Activated T-helper 17 cell treated with anti-CD3 and anti-CD28 coated beads, Interleukin-2, amount 50 U/mL, for 72 hours (primary cell): ENCODE data around the gene SLC35F6. TPM values are rescaled to one million over a fixed set of nuclear protein-coding genes. Genes with fewer than 3 reads are reported as not detected.
"Not testable (repeated sequence)": the region's sequence is repeated elsewhere in the genome, so short reads cannot be mapped to it uniquely, and the experiment has no call there.

Experiments
- ATAC-seq: fragments of 150-1000 bp; cut with Tn5 transposase; replicated peaks from 2 replicates; pipeline ENCODE4 v1.10.0; 2021; ENCODE audit warnings: mild to moderate bottlenecking, moderate library complexity
- H3K27ac Mint-ChIP-seq: one replicate; pipeline ENCODE4 v1.8.0; 2022; ENCODE audit warnings: mixed read lengths
- H3K27me3 Mint-ChIP-seq: one replicate; pipeline ENCODE4 v1.8.0; 2022; ENCODE audit warnings: mixed read lengths
- H3K36me3 Mint-ChIP-seq: one replicate; pipeline ENCODE4 v1.8.0; 2022; ENCODE audit warnings: low read depth, mild to moderate bottlenecking, mixed read lengths
- H3K4me1 Mint-ChIP-seq: one replicate; pipeline ENCODE4 v1.8.0; 2022; ENCODE audit warnings: mixed read lengths
- H3K4me3 Mint-ChIP-seq: one replicate; pipeline ENCODE4 v1.8.0; 2022; ENCODE audit warnings: mild to moderate bottlenecking, mixed read lengths
- H3K9me3 Mint-ChIP-seq: one replicate; pipeline ENCODE4 v1.8.0; 2022; ENCODE audit warnings: mixed read lengths
- total RNA-seq, 2 donors: library from RNA; stranded (reverse); gene quantifications; one replicate each; pipeline ENCODE4 v1.2.3, GENCODE V29; 2022

Gene SLC35F6
- total RNA-seq, 2 donors from 2014 or later, result 8.2 to 15.0 TPM

- Mint-ChIP-seq H3K4me3 (no peak overlapping the region), H3K9me3 (no peaks in the 10 kb centered on the region), H3K27ac (peak overlapping the region; percentile 43), H3K27me3 (peaks cover 5% of the 10 kb centered on the region), H3K36me3 (no peaks in the 10 kb centered on the region), H3K4me1 (peaks cover 6% of the 10 kb centered on the region)
- ATAC-seq, result no peak
Observed at GRCh38 chr2:26807788-26808460, 43.8 kb downstream of the SLC35F6 start.

GRCh38 chr2:26809211-26809610, 45.1 kb downstream of the SLC35F6 start:
- Mint-ChIP-seq H3K4me3 (no peak overlapping the region), H3K27me3 (peaks cover 9% of the 10 kb centered on the region), H3K4me1 (peaks cover 6% of the 10 kb centered on the region), H3K27ac (no peak overlapping the region), H3K9me3 (no peaks in the 10 kb centered on the region), H3K36me3 (no peaks in the 10 kb centered on the region)
- no peak for ATAC-seq

DNA sequence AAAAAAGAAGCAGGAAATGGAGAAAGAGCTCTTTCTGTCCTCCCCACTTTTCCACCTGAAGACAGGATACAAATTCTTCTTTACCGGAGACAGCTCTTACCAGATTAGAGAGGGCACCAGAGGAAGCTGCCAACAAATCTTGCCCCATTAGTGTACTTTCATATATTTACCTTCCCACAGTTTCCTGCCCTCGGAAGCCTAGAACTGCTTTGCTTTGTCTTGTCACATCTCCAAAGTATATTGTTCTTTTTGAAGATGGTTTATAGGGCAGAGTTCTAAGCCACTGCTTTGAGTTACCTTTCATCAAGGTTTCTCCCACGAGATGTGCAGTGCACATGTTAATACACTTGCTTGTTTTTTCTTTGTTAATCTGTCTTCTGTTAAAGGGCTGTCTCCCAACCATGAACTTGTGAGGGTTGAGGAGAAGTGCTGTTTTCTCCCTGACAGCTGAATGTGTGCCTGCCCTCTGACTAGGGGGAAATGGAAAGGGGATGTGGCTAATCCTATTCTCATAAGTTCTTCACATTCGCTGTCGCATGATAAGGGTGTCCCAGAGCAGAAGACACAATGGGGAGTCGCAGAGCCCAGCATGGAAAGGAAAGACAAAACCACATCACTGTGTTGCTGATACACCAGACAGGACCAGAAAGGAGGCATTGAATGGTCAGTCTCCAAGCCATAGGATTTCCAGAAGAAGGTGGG, 45.9 kb downstream of the SLC35F6 start:
- peaks cover 6% of the 10 kb centered on the region for H3K4me1 Mint-ChIP-seq
- H3K4me3 Mint-ChIP-seq, result no peak overlapping the region
- no peaks in the 10 kb centered on the region for H3K9me3 Mint-ChIP-seq
- H3K36me3 Mint-ChIP-seq, result no peaks in the 10 kb centered on the region
- no peak for ATAC-seq
- peaks cover 12% of the 10 kb centered on the region for H3K27me3 Mint-ChIP-seq
- no peak overlapping the region for H3K27ac Mint-ChIP-seq

GRCh38 chr2:26811261-26811660, 47.2 kb downstream of the SLC35F6 start:
- H3K9me3 Mint-ChIP-seq, result no peaks in the 10 kb centered on the region
- H3K4me1 Mint-ChIP-seq, result peaks cover 6% of the 10 kb centered on the region
- no peak overlapping the region for H3K27ac Mint-ChIP-seq
- no peaks in the 10 kb centered on the region for H3K36me3 Mint-ChIP-seq
- no peak for ATAC-seq
- no peak overlapping the region for H3K4me3 Mint-ChIP-seq
- peaks cover 16% of the 10 kb centered on the region for H3K27me3 Mint-ChIP-seq

DNA sequence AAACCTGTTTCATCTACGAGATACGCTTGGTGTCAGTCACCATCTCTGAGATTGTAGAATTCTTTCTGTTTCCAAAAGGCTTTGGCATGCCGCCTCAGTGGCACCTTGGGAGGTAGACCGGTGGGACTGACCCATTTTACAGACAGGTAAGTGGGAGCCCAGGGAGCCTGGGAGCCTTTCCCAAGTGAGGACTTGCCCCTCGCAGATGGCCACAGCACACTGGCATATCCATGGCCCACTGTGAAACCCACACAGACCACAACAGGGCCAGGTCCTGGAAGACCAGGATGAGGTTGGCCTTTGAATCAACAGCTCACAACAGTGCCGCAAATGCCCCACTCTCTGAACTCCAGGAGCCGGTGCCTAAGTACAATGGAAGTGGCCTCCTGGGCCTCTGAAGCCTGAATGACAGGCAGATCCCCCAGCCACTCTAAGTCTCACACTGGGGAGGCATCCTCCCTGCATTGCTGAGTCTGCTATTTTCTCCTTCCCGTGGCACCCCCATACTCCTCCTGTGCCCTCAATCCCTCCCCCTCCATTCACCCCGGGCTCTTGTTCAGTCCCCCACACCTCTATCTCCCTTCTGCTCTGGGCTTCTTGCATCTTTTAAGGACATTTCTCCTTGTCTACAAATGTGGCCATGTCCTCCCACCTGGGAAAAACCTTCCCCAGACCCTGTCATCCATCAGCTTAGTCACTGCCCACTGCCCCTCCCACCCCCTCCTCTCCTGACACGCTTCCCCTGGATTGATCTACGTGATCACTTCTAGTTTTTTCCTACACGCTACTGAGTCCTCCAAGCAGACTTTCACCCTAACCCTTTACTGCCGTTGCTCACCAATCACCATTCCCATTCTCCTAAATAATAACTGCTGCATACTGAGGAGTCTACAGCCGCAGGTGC, 48.0 kb downstream of the SLC35F6 start:
- no peak for ATAC-seq
- H3K4me1 Mint-ChIP-seq, result peaks cover 6% of the 10 kb centered on the region
- no peaks in the 10 kb centered on the region for H3K36me3 Mint-ChIP-seq
- peaks cover 24% of the 10 kb centered on the region for H3K27me3 Mint-ChIP-seq
- H3K9me3 Mint-ChIP-seq, result no peaks in the 10 kb centered on the region
- no peak overlapping the region for H3K27ac Mint-ChIP-seq
- H3K4me3 Mint-ChIP-seq, result no peak overlapping the region

DNA sequence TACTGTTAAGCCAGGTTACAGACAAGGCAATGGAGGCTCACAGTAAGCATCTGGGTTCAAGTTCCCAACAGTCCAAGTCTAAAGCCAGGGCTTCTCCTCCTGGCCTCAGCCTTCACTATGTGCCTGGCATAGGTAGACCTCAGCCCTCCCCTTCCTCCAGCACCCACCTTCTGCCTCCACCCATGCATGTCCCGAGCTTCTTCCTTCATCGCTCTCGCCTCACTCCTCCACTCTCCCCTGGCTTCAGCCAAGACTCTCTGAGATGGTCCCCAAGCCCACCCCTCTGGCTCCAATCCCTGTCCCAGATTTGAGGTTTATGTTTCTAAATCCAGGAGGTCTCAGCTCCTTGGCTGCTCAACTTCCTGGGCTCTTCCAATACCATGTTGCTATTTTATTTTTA, 48.6 kb downstream of the SLC35F6 start:
- H3K27ac Mint-ChIP-seq, result no peak overlapping the region
- no peak overlapping the region for H3K4me3 Mint-ChIP-seq
- H3K9me3 Mint-ChIP-seq, result no peaks in the 10 kb centered on the region
- ATAC-seq, result no peak
- peaks cover 6% of the 10 kb centered on the region for H3K4me1 Mint-ChIP-seq
- H3K36me3 Mint-ChIP-seq, result no peaks in the 10 kb centered on the region
- peaks cover 27% of the 10 kb centered on the region for H3K27me3 Mint-ChIP-seq

- not testable (repeated sequence) for H3K4me1 Mint-ChIP-seq, H3K9me3 Mint-ChIP-seq, H3K27ac Mint-ChIP-seq, H3K36me3 Mint-ChIP-seq, H3K4me3 Mint-ChIP-seq, ATAC-seq
- peaks cover 34% of the 10 kb centered on the region for H3K27me3 Mint-ChIP-seq
Observed at GRCh38 chr2:26814072-26814765, 50.1 kb downstream of the SLC35F6 start.

DNA sequence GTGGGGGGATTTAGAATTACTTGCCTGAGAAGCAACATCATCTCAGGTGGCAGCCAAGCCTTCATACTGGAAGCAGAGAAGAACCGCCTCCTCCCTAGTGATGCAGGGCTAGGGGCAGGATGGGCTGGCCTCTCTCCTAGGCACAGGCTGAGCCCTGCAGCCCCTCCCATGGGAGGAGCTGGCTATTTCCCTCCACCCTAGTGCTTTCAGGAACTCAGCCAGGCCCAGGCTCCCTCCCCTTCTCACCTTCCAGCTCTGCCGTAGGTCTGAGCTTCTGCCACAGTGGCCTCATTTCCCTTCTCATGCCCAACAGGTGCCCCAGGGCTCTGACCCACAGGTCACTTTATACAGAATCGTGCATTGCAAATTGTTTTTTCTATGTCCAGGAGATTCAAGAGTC, 52.8 kb downstream of the SLC35F6 start:
- no peak overlapping the region for H3K27ac Mint-ChIP-seq
- no peaks in the 10 kb centered on the region for H3K9me3 Mint-ChIP-seq
- H3K36me3 Mint-ChIP-seq, result no peaks in the 10 kb centered on the region
- H3K27me3 Mint-ChIP-seq, result peaks cover 38% of the 10 kb centered on the region
- no peaks in the 10 kb centered on the region for H3K4me1 Mint-ChIP-seq
- no peak overlapping the region for H3K4me3 Mint-ChIP-seq
- no peak for ATAC-seq

GRCh38 chr2:26818255-26818654, 54.2 kb downstream of the SLC35F6 start:
- no peak for ATAC-seq
- no peaks in the 10 kb centered on the region for H3K9me3 Mint-ChIP-seq
- H3K4me3 Mint-ChIP-seq, result no peak overlapping the region
- H3K4me1 Mint-ChIP-seq, result no peaks in the 10 kb centered on the region
- H3K36me3 Mint-ChIP-seq, result no peaks in the 10 kb centered on the region
- peaks cover 32% of the 10 kb centered on the region for H3K27me3 Mint-ChIP-seq
- H3K27ac Mint-ChIP-seq, result no peak overlapping the region

DNA sequence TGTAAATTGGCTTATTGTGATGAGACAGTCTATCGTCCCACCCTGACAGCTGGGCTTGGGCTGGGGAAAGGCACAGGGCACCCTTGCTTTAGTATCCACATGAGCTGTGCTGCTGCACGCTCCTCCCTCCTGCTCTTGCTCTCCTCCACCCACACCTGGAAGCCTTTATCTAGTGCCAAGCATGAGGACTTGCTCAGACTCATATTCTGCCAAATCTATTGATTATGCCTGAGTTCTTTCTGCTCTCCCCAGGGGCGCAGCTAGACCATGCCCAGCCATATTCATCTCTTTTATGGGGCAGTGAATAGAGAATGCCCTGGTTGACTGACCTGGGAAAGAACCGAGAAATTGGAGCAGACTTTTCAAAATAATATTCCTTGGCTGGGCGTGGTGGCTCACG, 54.9 kb downstream of the SLC35F6 start:
- Mint-ChIP-seq H3K36me3 (no peaks in the 10 kb centered on the region), H3K9me3 (no peaks in the 10 kb centered on the region), H3K4me3 (no peak overlapping the region), H3K27ac (no peak overlapping the region), H3K27me3 (peaks cover 28% of the 10 kb centered on the region), H3K4me1 (no peaks in the 10 kb centered on the region)
- ATAC-seq, result no peak

GRCh38 chr2:26820932-26821331, 56.8 kb downstream of the SLC35F6 start:
- Mint-ChIP-seq H3K4me3 (no peak overlapping the region), H3K27ac (no peak overlapping the region), H3K9me3 (no peaks in the 10 kb centered on the region), H3K36me3 (no peaks in the 10 kb centered on the region), H3K4me1 (no peaks in the 10 kb centered on the region), H3K27me3 (peaks cover 23% of the 10 kb centered on the region)
- ATAC-seq, result no peak

DNA sequence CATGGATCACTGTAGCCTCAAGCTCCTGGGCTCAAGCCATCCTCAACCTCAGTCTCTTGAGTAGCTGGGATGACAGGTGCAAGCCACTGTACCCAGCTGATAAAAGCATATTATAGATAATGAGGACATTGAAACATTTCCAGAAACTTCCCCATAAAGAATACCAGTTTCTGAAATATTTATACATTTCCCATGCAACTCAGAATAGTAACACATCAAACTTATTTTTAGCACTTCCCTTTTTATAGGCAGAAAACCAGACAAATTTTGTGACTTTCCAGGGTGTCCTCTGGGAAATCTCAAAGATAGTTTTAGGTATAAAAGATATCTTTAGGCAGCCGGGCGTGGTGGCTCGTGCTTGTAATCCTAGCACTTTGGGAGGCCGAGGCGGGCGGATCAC, 58.8 kb downstream of the SLC35F6 start:
- H3K9me3 Mint-ChIP-seq, result no peaks in the 10 kb centered on the region
- peaks cover 10% of the 10 kb centered on the region for H3K27me3 Mint-ChIP-seq
- H3K36me3 Mint-ChIP-seq, result no peaks in the 10 kb centered on the region
- H3K4me3 Mint-ChIP-seq, result no peak overlapping the region
- no peaks in the 10 kb centered on the region for H3K4me1 Mint-ChIP-seq
- no peak overlapping the region for H3K27ac Mint-ChIP-seq
- no peak for ATAC-seq
